Stomach (tissue), 9 donors: ENCODE data around the gene PTPRG. TPM values are rescaled to one million over a fixed set of nuclear protein-coding genes. Genes with fewer than 3 reads are reported as not detected.

Source experiments
- DNase-seq, 2 donors: peaks; one replicate each; pipeline versions ENCODE4 v3.0.0 to v3.0.0-alpha.2; 2013 to 2019
- H3K27ac ChIP-seq, 5 donors: fragments of 200-600 bp in 4 of 5; sonication (generic) in 4 of 5; one replicate each; pipeline ENCODE4 v1.5.1; 2013 to 2019; ENCODE audit warnings: mild to moderate bottlenecking in 1 of 5, moderate library complexity in 1 of 5
- H3K27me3 ChIP-seq, 3 donors: fragments of 200-600 bp; sonication (generic); one replicate each; pipeline ENCODE4 v1.5.1; 2017 to 2019; ENCODE audit warnings: mixed run types in 1 of 3
- H3K36me3 ChIP-seq, 4 donors: fragments of 200-600 bp; sonication (generic); 1 replicate in 3 of 4; 2 replicates in 1 of 4; pipeline ENCODE4 v1.5.1; 2016 to 2019
- H3K4me1 ChIP-seq, 4 donors: fragments of 200-600 bp; sonication (generic); one replicate each; pipeline ENCODE4 v1.5.1; 2016 to 2019
- H3K4me3 ChIP-seq, 4 donors: fragments of 200-600 bp; sonication (generic) in 3 of 4; one replicate each; pipeline ENCODE4 v1.5.1; 2016 to 2019; ENCODE audit warnings: mild to moderate bottlenecking in 1 of 4
- H3K9me3 ChIP-seq, 4 donors: fragments of 200-600 bp; sonication (generic); one replicate each; pipeline ENCODE4 v1.5.1; 2016 to 2019
- EP300 ChIP-seq: sonication (generic); formaldehyde crosslinking; IDR thresholded peaks from one replicate; pipeline ENCODE4 v1.6.1; 2017; ENCODE audit warnings: antibody characterized with exemption
- POLR2A ChIP-seq, 4 donors: fragments of 450-650 bp; IDR thresholded peaks; one replicate each; pipeline ENCODE4 v1.6.1; 2016; ENCODE audit warnings: antibody characterized with exemption in 4 of 4, control low read depth in 2 of 4, mild to moderate bottlenecking in 1 of 4, moderate library complexity in 1 of 4
- POLR2AphosphoS5 ChIP-seq, 3 donors: sonication (generic); formaldehyde crosslinking; IDR thresholded peaks; one replicate each; pipeline ENCODE4 v1.6.1; 2016; ENCODE audit warnings: antibody characterized with exemption in 3 of 3
- WGBS, 5 donors: extraction: QIAGEN DNeasy Blood & Tissue Kit in 3 of 5; methylation state at CpG; one replicate each; pipeline versions ENCODE4 v1.1.5 to v1.1.7; 2013 to 2018; 5-methylcytosine and 5-hydroxymethylcytosine counted together
- intact Hi-C: fragments of 100-400 bp; cut with DNase I; formaldehyde crosslinking; loops from one replicate; pipeline ENCODE4 v1.15.1; 2023; ENCODE audit warnings: low total_unique reads
- polyA plus RNA-seq, 3 donors: library from polyadenylated mRNA; stranded (reverse); fragments of 200-250 nt; gene quantifications; one replicate each; pipeline ENCODE4 v1.2.3, GENCODE V29; 2013
- total RNA-seq, 5 donors: library from RNA; depleted of rRNA; stranded (reverse); fragments of >200 nt; gene quantifications; one replicate each; pipeline versions ENCODE4 v1.1.0 to v1.2.3, GENCODE V29; 2014 to 2016
- TF ChIP-seq, protein P1 (sequence below), 7 experiments: fragments of 450-650 bp in 4 of 7; fragments of 200-600 bp in 3 of 7; sonication (generic) in 3 of 7; IDR thresholded peaks; one replicate each; pipeline ENCODE4 v1.5.1; 2016 to 2019; ENCODE audit warnings: antibody characterized with exemption in 7 of 7, control low read depth in 2 of 7, mild to moderate bottlenecking in 1 of 7
- donor health status: healthy with polysubstance abuse.
- donor health status: Bipolar disorder and iron deficiency.
- donor health status: healthy.

PTPRG gene
- total and polyA plus RNA-seq, 8 donors, result 2.4 to 96.0 (median 22.0) TPM

GRCh38 chr3:62119139-62119538, 557.8 kb downstream of the PTPRG start:
- no peak for DNase-seq
- TF ChIP-seq, protein P1, sequence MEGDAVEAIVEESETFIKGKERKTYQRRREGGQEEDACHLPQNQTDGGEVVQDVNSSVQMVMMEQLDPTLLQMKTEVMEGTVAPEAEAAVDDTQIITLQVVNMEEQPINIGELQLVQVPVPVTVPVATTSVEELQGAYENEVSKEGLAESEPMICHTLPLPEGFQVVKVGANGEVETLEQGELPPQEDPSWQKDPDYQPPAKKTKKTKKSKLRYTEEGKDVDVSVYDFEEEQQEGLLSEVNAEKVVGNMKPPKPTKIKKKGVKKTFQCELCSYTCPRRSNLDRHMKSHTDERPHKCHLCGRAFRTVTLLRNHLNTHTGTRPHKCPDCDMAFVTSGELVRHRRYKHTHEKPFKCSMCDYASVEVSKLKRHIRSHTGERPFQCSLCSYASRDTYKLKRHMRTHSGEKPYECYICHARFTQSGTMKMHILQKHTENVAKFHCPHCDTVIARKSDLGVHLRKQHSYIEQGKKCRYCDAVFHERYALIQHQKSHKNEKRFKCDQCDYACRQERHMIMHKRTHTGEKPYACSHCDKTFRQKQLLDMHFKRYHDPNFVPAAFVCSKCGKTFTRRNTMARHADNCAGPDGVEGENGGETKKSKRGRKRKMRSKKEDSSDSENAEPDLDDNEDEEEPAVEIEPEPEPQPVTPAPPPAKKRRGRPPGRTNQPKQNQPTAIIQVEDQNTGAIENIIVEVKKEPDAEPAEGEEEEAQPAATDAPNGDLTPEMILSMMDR (IDR thresholded peaks at IDR 0.05), result no peak
- Histone ChIP-seq H3K27ac (no peak overlapping the region), H3K9me3 (no peaks in the 10 kb centered on the region), H3K4me3 (no peak overlapping the region), H3K4me1 (peaks cover 0 to 6% (median 0%) of the 10 kb centered on the region in 4 donors), H3K27me3 (no peaks in the 10 kb centered on the region), H3K36me3 (peaks cover 0 to 5% (median 0%) of the 10 kb centered on the region in 4 donors)
- intact Hi-C loops, result no loop called here
- WGBS, 5 donors, result 91 to 97% (median 93%) methylated on average over 4 of the region's 4 CpGs

DNA sequence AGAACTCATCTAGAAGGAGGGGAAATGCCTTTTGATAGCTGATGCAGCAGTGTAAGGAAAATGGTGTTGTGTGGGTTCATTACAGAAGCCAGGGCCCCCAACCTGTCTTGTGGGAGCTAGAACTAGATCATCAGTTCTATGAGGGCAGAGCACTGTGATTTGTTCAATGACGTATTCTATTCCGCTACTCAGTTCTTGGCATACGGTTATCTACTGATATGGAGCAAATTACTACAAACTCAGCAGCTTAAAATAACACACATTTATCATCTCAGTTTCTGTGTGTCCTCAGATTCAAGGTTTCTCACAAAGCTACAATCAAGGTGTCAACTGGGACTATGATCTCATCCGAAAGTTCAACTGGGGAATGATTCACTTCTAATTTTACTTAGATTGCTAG, 561.4 kb downstream of the PTPRG start:
- TF ChIP-seq, protein P1 (IDR thresholded peaks at IDR 0.05), result no peak
- no peak for TF ChIP-seq POLR2A (IDR thresholded peaks at IDR 0.05)
- TF ChIP-seq EP300, result no peak
- no peak for TF ChIP-seq POLR2AphosphoS5 (IDR thresholded peaks at IDR 0.05)
- Histone ChIP-seq H3K9me3 (no peaks in the 10 kb centered on the region), H3K4me3 (no peak overlapping the region), H3K4me1 (peaks cover 0 to 6% (median 0%) of the 10 kb centered on the region in 4 donors), H3K27ac (no peak overlapping the region), H3K27me3 (no peaks in the 10 kb centered on the region), H3K36me3 (peaks cover 0 to 5% (median 0%) of the 10 kb centered on the region in 4 donors)
- 68 to 94% (median 70%) methylated on average over 4 of the region's 4 CpGs for WGBS, 5 donors
- intact Hi-C loops, result no loop called here
- DNase-seq, result no peak

GRCh38 chr3:62125380-62125779, 564.0 kb downstream of the PTPRG start:
- Histone ChIP-seq H3K27me3 (no peaks in the 10 kb centered on the region), H3K9me3 (no peaks in the 10 kb centered on the region), H3K4me3 (no peak overlapping the region), H3K36me3 (peaks cover 0 to 5% (median 0%) of the 10 kb centered on the region in 4 donors), H3K4me1 (no peaks in the 10 kb centered on the region), H3K27ac (no peak overlapping the region)
- intact Hi-C loops, result no loop called here
- WGBS, 5 donors, result 79 to 89% (median 86%) methylated on average over 4 of the region's 4 CpGs
- no peak for TF ChIP-seq POLR2A (IDR thresholded peaks at IDR 0.05)
- TF ChIP-seq, protein P1 (IDR thresholded peaks at IDR 0.05), result no peak
- TF ChIP-seq POLR2AphosphoS5 (IDR thresholded peaks at IDR 0.05), result no peak
- no peak for TF ChIP-seq EP300
- no peak for DNase-seq

DNA sequence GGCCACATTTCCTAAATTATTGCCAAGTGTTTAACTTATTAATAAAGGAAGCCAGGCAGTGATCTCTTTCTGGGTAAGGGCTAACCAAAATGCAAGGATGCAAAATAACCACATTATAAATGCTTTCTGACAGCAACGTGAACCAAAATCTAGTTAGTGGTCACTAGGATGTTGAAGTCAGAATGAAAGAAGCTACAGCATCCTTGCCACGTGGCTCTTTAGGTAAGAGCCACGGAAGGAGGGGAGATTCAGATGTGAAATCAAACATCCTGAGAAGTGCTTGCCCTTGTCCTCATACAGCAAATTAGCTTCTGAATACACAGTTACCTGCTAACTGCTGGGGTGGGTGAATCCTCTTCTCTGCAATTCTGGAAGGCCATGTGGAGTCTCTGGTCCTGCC, 565.7 kb downstream of the PTPRG start:
- no peak for DNase-seq
- no peaks in the 10 kb centered on the region for H3K4me1 ChIP-seq
- 87 to 95% (median 91%) methylated on average over 3 of the region's 3 CpGs for WGBS, 5 donors

More for the DNA sequence above, 565.7 kb downstream of the PTPRG start:
- Histone ChIP-seq H3K9me3 (no peaks in the 10 kb centered on the region), H3K27me3 (no peaks in the 10 kb centered on the region), H3K27ac (no peak overlapping the region), H3K4me3 (no peak overlapping the region), H3K36me3 (peaks cover 0 to 5% (median 0%) of the 10 kb centered on the region in 4 donors)
- TF ChIP-seq, protein P1 (IDR thresholded peaks at IDR 0.05), result no peak
- TF ChIP-seq POLR2A (IDR thresholded peaks at IDR 0.05), result no peak
- no peak for TF ChIP-seq POLR2AphosphoS5 (IDR thresholded peaks at IDR 0.05)
- TF ChIP-seq EP300, result no peak
- intact Hi-C loops, result no loop called here
